GM06990 (cell line): ENCODE data around the gene DEFB116.

Source experiments
- DNase-seq: peaks from one replicate; pipeline ENCODE4 v3.0.0-alpha.2; 2011; ENCODE audit not compliant: insufficient read length; ENCODE audit errors: extremely low read depth
- H3K27me3 ChIP-seq: replicated peaks from 2 replicates; pipeline ENCODE4 v1.6.0; 2011; ENCODE audit warnings: low read length; ENCODE audit not compliant: control insufficient read depth, insufficient read depth
- H3K36me3 ChIP-seq: 2 replicates; pipeline ENCODE4 v1.5.1; 2011; ENCODE audit warnings: low read length; ENCODE audit not compliant: control insufficient read depth, insufficient read depth
- H3K4me3 ChIP-seq: replicated peaks from 2 replicates; pipeline ENCODE4 v1.5.1; 2011; ENCODE audit warnings: low read depth, mild to moderate bottlenecking, control low read depth, low read length
- TF ChIP-seq, protein P1 (sequence below): IDR thresholded peaks from 2 replicates; pipeline ENCODE4 v1.5.1; 2011; ENCODE audit warnings: low read length, control low read depth, mild to moderate bottlenecking, inconsistent platforms; ENCODE audit not compliant: insufficient read depth, poor library complexity, severe bottlenecking

Gene DEFB116

GRCh38 chr20:31278178-31278577 lies 30.2 kb downstream of the DEFB116 start:
- TF ChIP-seq, protein P1, sequence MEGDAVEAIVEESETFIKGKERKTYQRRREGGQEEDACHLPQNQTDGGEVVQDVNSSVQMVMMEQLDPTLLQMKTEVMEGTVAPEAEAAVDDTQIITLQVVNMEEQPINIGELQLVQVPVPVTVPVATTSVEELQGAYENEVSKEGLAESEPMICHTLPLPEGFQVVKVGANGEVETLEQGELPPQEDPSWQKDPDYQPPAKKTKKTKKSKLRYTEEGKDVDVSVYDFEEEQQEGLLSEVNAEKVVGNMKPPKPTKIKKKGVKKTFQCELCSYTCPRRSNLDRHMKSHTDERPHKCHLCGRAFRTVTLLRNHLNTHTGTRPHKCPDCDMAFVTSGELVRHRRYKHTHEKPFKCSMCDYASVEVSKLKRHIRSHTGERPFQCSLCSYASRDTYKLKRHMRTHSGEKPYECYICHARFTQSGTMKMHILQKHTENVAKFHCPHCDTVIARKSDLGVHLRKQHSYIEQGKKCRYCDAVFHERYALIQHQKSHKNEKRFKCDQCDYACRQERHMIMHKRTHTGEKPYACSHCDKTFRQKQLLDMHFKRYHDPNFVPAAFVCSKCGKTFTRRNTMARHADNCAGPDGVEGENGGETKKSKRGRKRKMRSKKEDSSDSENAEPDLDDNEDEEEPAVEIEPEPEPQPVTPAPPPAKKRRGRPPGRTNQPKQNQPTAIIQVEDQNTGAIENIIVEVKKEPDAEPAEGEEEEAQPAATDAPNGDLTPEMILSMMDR, result no peak
- H3K36me3 ChIP-seq, result no peaks in the 10 kb centered on the region
- no peak for DNase-seq
- H3K27me3 ChIP-seq, result no peaks in the 10 kb centered on the region
- no peak overlapping the region for H3K4me3 ChIP-seq

DNA sequence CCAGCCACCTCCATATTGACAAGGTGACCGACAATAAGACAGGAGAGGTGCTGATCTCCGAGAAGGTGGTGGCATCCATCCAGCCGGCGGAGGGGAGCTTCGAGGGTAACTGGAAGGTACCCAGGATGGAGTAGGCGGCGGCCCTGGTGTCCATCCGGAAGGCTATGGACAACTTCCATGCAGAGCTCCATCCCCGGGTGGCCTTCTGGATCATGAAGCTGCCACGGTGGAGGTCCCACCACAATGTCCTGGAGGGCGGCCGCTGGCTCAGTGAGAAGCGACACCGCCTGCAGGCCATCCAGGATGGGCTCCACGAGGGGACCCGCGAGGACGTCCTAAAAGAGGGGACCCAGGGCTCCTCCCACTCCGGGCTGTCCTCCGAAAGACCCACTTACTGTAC lies 33.9 kb downstream of the DEFB116 start:
- no peak for DNase-seq

GRCh38 chr20:31260326-31260932 lies 48.0 kb downstream of the DEFB116 start:
- H3K4me3 ChIP-seq, result no peak overlapping the region
- TF ChIP-seq, protein P1, result peak; percentile 57
- no peaks in the 10 kb centered on the region for H3K27me3 ChIP-seq
- no peak for DNase-seq
- no peaks in the 10 kb centered on the region for H3K36me3 ChIP-seq

More for the DNA sequence above, 33.9 kb downstream of the DEFB116 start:
- TF ChIP-seq, protein P1, result no peak
- no peak overlapping the region for H3K4me3 ChIP-seq
- H3K36me3 ChIP-seq, result no peaks in the 10 kb centered on the region
- no peaks in the 10 kb centered on the region for H3K27me3 ChIP-seq

GRCh38 chr20:31257364-31257763 lies 51.0 kb downstream of the DEFB116 start, which contains the start of gene DEFB115:
Gene DEFB115, plus strand, starts transcription at chr20:31257664. Its CDS starts 0 bp downstream, at chr20:31257664.
- H3K27me3 ChIP-seq, result no peaks in the 10 kb centered on the region
- TF ChIP-seq, protein P1, result no peak
- no peak within 1 kb of the TSS for H3K4me3 ChIP-seq
- H3K36me3 ChIP-seq, result no peaks in the 10 kb centered on the region
- DNase-seq, result no peak

DNA sequence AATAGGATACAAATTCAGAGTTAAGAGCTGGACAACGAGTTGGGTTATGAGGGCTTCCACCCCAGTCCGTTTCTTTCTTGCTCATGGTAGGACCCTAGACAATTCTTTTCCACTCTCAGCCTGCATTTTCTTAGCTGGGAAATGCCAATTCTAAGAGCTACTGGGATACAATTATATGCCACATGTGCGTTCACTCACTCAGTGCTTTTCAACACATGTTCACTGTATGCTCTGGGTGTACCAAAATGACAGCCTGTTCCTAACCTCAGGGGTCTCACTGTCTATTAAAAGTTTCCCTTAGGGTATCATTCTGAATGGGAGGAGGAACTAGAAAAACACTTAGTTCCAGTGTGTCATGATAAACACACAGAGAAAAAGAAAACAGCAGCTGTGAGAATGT lies 51.4 kb downstream of the DEFB116 start:
- TF ChIP-seq, protein P1, result no peak
- H3K4me3 ChIP-seq, result no peak overlapping the region
- H3K36me3 ChIP-seq, result no peaks in the 10 kb centered on the region
- no peaks in the 10 kb centered on the region for H3K27me3 ChIP-seq
- DNase-seq, result no peak
